ENCODE data around the gene RBBP8NL.

The RBBP8NL gene

GRCh38 chr20:62460678-62461077, 33.3 kb upstream of the RBBP8NL start:
- no peak for DNase-seq

GRCh38 chr20:62459488-62459887, 32.1 kb upstream of the RBBP8NL start:
- DNase-seq: no peak

GRCh38 chr20:62458275-62459251, 31.2 kb upstream of the RBBP8NL start:
- no peak for DNase-seq

DNA sequence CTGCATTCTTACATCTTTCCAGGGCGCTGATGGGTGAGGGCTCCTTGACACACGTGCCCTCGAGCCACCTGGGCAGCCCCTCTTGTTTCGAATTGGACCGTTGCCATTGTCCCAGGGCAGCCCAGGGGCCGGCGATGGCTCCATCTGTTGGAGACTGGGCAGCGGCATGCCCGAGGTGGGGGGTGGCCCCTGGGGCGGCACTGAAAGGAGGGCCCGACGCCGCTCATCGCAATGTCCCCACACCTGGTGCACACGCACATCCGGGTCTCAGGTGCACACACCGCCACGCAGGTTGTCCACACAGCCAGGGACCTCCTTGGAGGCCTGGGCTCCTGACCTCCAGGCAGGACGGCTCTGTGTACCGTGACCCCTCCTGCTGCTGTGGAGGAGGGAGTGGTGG, 30.5 kb upstream of the RBBP8NL start:
- DNase-seq: no peak

DNA sequence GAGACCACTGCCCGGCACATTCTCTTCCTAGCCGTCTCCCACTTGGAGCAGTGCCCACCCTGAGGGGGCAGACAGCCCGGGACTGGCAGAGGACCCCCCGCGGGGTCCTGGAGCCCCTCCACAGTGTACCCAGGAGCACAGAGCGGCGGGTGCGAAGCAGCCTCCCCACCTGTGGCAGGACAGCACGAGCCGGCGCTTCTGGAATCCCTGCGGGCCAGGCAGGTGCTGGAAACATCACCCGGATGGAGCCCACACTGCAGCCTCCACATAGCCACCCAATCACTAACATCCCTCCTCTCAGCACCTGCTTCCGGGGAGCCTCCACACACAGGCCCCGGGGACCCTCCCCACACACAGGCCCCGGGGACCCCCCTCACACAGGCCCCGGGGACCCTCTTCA, 29.8 kb upstream of the RBBP8NL start:
- no peak for DNase-seq

DNA sequence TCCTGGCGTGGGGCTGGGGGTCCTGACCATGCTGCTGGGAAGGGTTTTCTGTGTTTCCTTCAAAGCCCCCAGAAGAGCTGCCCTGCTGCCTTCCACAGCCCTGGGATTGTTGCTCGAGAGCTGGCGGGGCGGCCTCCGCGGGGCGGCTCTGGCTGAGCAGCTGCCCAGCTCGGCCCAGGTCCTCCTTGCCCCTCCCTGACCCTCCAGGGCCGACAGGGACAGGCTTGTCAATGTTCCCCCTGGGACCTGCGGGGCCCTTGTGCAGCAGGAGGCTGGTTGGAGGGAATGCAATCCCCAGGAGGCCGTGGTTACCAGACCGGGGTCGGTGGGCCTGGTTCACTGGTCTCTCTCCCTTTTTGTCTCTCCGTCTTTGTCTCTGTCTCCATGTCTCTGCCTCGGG, 28.6 kb upstream of the RBBP8NL start:
- no peak for DNase-seq

DNA sequence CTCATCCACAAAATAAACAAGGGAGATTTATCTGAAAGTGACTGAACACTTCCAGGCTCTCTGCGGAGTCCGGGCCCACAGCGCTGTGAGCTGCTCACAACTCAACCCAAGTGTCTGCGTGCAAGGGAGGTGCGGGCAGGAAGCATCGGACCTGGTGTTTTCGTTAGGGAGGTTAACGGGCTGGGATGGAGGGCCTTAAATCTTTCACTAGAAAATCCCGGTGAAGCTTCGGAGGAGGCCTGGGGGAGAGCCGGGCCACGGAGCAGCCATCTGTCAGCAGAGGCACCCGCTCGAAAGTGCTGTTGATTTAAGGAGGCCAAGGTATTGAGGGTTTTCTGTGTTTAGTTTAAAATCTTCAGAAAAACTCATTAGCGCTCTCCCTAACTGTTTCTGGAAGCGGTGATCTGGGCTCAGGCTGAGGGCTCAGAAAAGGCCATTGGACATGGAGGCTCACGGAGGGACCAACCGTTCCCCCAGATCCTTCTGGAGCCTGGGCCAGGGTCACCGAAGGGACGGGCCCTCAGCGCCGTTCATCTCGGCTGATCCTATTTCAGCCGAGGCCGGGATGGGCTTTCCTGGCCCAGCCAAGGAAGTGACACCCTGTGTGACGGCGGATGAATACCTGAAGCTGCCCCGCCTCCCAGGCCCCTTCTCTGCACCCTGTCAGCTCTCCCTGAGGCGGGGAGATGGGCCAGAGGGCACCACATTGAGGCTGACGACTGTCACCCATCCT, 27.7 kb upstream of the RBBP8NL start:
- DNase-seq: no peak

- no peak for DNase-seq
These were observed 26.0 kb upstream of the RBBP8NL start for GRCh38 chr20:62453186-62453808.

DNA sequence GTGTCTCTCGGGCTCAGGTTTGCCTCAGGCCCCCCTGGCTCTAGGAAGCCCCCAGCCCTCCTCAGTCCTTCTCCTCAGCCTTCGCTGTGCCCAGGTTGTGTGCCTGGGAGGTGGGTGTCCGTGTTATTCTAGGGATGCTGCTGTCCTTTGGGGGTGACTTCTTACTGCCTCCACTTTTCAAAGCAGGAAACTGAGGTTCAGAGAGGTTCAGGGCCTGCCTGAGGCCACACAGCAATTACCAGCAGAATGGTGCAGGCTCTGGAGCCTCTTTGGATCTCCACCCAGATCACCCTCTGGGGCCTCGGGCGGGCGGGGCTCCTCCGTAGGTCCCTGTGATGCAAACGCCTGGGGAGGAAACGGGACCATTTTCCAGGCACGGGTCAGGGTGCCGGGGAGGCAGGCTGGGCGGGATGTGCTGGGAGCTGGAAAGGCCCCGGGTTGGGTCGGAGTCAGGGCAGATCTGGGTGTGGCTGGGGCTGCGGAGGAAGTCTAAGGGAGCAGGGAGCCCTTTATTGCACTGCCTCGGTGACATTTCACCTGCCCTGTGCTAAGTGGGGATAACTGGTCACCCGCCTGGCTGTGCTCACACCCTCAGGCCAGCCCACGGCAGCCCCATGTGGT, 25.2 kb upstream of the RBBP8NL start:
- no peak for DNase-seq

GRCh38 chr20:62451970-62452369, 24.6 kb upstream of the RBBP8NL start:
- no peak for DNase-seq

- DNase-seq: no peak
These were observed 23.9 kb upstream of the RBBP8NL start for GRCh38 chr20:62451156-62451767.

- no peak for DNase-seq
These were observed 22.8 kb upstream of the RBBP8NL start for GRCh38 chr20:62449951-62450691.

DNA sequence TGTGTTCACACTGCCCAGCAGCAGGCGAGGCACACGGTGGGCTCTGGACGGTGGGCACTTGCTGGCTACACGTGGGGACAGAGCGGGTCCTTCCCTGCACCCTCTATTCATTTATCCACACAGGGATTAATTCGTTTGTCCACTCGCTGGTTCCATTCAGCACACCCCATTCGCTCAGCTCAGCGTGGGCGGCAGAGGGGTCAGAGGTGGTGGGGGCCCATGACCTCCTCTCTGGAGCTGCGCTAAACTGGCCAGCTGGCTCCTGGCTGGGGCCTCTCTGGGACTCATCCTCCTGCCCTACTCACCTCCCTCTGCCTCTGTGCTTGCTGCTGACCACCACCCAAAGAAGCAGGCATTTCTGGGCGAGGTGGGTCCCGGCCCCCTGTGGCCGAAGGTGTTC, 21.4 kb upstream of the RBBP8NL start:
- DNase-seq: no peak

DNA sequence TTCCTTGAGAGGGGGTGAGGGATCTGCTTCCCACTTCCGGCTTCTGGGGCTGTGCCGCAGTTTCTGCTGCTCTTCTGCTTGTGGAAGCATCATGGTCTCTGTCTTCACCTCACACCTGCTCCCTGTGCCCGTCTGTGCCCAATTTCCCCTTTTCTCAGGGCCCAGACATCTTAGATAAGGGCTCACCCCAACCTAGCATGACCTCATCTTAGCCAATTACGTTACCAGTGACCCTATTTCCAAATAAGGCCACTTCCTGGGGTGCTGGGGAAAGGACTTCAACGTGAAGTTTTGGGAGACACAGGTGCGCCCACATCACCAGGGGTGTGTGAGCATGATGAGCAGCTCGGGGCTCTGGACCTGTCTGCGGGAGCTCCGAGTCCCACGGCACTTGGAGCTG, 20.7 kb upstream of the RBBP8NL start:
- no peak for DNase-seq

DNA sequence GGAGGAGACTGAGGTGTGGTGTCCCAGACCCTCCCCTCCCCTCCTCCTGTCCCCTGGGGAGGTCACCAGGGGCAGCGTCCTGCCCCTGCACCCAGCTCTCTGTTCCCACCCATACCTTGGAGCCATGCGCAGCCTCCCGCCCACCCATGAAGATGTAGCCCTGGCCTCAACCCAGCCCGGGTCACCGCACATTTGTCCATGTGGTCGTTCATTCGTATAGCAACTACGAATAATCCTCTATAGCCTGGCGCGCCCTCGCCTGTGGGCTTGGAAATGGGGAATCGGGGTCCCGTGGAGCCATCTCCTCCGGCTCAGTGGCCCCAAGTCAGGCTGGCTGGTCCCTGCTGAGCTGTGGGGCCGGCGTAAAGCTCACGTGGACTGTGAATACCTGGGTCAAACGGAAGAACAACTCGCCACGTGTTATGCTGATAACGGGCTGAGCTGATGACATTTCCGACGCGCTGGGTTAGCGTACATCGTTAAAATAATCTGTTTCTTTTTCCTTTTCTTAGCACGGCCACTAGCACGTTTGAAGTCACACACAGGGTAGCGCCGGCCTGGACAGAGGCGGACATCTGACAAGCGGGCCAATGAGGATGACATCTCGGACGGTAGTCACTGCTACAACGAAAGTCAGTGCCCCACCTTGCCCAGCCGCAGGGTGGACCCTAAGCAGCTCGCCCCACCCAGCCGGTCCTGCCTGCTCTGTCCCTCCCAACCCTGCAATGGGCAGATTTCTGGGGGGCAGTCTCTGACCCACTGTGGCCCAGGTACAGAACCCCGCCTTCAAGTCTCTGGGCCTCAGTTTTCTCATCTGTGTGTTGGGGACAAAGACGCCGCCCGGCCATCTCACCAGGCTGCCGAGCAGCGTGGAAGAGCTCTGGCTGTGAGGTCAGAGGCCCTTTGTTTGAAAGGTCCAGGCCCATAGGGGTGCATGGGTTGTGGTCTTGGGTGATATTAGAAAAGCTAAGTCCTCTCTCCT, 19.8 kb upstream of the RBBP8NL start:
- DNase-seq: no peak

GRCh38 chr20:62446481-62446880, 19.1 kb upstream of the RBBP8NL start:
- DNase-seq: no peak

GRCh38 chr20:62445553-62446340, 18.4 kb upstream of the RBBP8NL start:
- no peak for DNase-seq

DNA sequence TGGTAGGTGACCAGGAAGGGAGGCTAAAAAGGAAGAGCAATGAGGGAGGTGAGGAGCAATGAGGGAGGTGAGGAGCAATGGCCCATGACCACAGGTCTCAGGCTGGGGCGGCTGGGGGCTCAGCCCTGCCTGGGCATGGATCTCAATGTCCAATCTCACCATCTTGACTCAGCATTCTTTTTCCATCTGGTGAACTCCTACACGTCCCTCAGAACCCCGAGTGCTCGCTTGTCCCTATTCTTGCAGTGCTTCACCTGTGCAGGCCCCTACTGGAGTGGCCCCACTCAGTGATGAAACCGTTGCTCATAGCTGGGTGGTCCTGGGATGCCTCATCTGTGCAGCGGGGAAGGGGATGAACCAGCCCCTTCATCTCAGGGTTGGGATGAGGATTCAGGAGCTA, 16.9 kb upstream of the RBBP8NL start:
- no peak for DNase-seq

DNA sequence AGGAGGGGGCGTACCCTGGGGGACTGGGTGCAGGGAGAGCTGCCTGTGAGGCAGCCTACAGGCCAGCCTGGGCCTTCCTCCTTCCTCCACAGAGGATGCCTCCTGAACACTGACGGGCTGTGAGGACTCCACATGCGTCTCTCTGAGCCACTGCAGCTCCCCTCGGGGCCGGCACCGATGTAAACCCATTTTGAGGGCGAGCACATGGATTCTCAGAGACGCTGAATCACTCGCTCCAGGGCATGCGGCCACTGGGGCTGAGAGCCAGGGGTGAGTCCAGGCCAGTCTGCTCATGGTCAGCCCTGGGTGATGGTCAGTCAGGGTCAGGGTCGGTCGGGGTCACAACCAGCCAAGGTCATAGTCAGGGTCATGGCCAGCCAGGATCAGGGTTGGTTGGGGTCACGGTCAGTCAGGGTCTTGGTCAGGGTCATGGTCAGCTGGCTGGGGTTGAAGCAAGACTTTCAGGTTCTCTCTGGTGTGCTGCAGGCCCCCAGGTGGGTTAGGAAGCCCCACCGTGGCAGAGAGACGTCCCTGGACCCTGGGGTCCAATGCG, 14.7 kb upstream of the RBBP8NL start:
- no peak for DNase-seq

- no peak for DNase-seq
These were observed 11.9 kb upstream of the RBBP8NL start for GRCh38 chr20:62439218-62439617.
